ENCODE data around the gene TLK2. TPM values are rescaled to one million over a fixed set of nuclear protein-coding genes. Genes with fewer than 3 reads are reported as not detected.

Gene TLK2

GRCh38 chr17:62662855-62663254 lies 184.2 kb downstream of the TLK2 start:
- no peak overlapping the region for H3K4me2 ChIP-seq (ENCODE audit: low read length)
- H3K4me3 ChIP-seq (ENCODE audit: low read length) = no peak overlapping the region
- H3K27me3 ChIP-seq (ENCODE audit: insufficient read depth, low read length, poor library complexity) = no peaks in the 10 kb centered on the region
- H4K8ac ChIP-seq (ENCODE audit: low read depth, low read length) = no peak overlapping the region
- H2BK120ac ChIP-seq (ENCODE audit: low read depth, low read length) = no peak overlapping the region
- no peak overlapping the region for H4K5ac ChIP-seq (ENCODE audit: low read length)
- H3K4ac ChIP-seq (ENCODE audit: low read depth, low read length) = no peak overlapping the region
- H2AK5ac ChIP-seq (ENCODE audit: low read length) = no peak overlapping the region
- no peak overlapping the region for H3K56ac ChIP-seq (ENCODE audit: low read length)
- H3K79me1 ChIP-seq (ENCODE audit: low read length) = no peaks in the 10 kb centered on the region
- no peaks in the 10 kb centered on the region for H3K4me1 ChIP-seq (ENCODE audit: control insufficient read depth, low read depth, low read length)
- H3K23ac ChIP-seq (ENCODE audit: low read length) = no peak overlapping the region
- no peaks in the 10 kb centered on the region for H3K79me2 ChIP-seq (ENCODE audit: control insufficient read depth, insufficient read depth, low read length)
- H3K9ac ChIP-seq (ENCODE audit: low read length) = no peak overlapping the region
- no peak overlapping the region for H3K18ac ChIP-seq (ENCODE audit: low read length)
- no peak overlapping the region for H2BK15ac ChIP-seq (replicated peaks; ENCODE audit: low read depth)
- no peak for DNase-seq
- peaks cover 4% of the 10 kb centered on the region for H3K36me3 ChIP-seq (ENCODE audit: control insufficient read depth, insufficient read depth, low read length)
- H2BK5ac ChIP-seq (ENCODE audit: low read length) = no peak overlapping the region
- H3K27ac ChIP-seq (ENCODE audit: low read depth, low read length) = no peak overlapping the region
- no CpG with 5 or more reads among the region's 6 CpGs for WGBS (ENCODE audit: extremely low coverage, insufficient coverage, low lambda C conversion rate)

Small RNAs within 50 kb of the gene (small RNA-seq; reads per million reads assigned to genes)
- not detected for gene RF00019 (ENCODE audit: insufficient read depth)

Measured in mesendoderm (in vitro differentiated cells).